NCI-H2196 (cell line): Measurements from ENCODE around the gene LRRC53.

Source experiments
- DNase-seq: peaks from one replicate; lab custom pipeline; 2025; ENCODE audit not compliant: unreplicated experiment; lab: John Stamatoyannopoulos, UW

Gene LRRC53, protein sequence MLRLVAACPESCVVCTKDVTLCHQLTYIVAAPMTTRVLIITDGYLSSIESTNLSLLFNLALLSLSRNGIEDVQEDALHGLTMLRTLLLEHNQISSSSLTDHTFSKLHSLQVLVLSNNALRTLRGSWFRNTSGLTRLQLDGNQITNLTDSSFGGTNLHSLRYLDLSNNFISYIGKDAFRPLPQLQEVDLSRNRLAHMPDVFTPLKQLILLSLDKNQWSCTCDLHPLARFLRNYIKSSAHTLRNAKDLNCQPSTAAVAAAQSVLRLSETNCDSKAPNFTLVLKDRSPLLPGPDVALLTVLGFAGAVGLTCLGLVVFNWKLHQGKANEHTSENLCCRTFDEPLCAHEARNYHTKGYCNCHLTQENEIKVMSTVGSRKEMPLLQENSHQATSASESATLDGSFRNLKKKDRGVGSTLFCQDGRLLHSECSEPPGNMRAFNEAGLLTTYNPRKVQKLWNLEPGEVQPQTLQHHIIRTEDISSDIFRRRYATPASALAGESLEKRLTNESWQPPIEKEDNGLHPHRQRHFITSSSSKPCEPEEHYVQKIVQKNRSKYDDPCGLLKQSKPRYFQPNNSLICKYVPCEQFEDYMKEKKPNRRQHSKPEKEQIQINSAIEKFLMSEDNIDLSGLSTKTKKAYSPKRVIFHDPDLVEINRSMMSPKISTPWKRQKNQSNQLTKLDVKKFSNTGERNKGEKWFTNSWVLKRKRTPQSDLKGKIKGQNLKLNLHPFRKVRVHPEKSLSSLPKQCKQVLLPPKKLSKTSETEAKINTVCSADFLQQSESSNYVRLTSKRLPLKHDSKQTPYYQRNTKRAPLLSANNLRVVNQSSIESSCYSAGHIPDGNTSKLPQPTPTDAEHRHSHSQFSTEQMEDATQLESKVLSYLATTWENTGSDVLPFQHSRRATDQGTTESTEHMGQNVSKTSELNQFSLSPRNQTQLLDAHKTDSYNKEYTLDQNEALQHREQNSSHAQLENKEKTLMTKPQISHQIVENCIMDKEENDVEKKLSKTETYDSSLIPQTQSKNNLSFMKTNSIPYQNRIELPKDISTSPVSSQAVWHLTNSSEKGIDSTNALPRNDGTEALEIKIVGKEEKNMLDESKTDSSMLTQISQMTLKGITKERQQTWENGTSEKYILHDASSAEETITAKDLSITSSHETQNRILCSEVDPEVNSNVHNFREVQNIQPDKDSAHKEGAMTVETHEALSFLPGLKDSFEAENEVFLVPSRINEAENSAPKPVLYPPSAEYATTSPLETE

DNA sequence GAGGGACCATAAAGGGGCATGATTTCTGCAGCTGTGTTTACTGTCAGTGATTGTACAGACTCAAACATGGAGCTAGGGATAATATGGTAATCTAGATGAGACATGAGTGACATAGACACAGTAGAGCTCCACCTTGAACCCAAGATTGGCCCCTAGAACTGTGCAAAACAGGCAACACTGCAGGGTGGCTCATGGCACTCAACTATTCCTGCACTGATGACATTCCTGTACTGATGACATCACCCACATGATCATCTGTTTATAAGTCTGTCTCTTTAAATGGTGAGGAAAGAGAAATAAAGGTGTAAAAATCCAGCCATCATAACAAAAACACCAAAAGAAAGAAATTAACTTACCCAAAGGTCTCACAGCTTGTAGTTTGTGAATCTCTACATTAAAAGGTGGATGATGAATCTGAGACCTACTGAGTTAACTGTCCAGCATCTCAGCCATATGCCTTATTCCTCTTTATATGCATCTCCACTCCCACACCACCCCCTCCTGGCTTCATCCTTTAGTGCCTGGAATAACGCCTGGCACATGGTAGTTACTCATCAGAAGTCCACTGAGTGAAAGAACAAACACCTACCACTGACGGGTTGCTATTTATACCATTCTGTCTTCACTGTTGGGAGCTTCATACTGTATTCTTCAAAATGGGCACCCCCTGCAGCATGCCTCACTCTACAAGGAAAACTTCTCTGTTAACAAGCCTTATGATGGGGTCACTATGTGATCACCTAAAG, at the start of gene LRRC53:
LRRC53 (minus strand) TSS at position 442 of the 746 bp plus-strand sequence. CDS start 29,262 bp downstream, outside the sequence.
- no peak for DNase-seq

DNA sequence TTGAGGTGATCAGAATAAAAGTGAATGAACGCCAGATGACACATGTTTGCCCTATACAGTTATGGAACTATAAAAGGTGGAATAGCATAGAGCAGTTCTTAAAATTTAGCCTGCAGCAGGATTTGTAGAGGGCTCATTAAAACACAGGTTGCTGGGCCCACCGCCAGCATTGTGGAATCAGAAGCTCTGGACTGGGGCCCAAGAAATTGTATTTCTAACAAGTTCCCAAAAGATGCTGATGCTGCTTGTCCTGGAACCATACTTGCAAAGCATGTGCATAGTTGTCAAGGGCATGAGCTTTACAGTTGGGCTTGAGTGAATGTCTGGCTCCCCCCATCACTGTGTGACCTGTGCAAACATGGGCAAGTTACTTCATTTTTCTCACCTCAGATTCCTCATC, 37.5 kb upstream of the LRRC53 start:
- DNase-seq: no peak

DNA sequence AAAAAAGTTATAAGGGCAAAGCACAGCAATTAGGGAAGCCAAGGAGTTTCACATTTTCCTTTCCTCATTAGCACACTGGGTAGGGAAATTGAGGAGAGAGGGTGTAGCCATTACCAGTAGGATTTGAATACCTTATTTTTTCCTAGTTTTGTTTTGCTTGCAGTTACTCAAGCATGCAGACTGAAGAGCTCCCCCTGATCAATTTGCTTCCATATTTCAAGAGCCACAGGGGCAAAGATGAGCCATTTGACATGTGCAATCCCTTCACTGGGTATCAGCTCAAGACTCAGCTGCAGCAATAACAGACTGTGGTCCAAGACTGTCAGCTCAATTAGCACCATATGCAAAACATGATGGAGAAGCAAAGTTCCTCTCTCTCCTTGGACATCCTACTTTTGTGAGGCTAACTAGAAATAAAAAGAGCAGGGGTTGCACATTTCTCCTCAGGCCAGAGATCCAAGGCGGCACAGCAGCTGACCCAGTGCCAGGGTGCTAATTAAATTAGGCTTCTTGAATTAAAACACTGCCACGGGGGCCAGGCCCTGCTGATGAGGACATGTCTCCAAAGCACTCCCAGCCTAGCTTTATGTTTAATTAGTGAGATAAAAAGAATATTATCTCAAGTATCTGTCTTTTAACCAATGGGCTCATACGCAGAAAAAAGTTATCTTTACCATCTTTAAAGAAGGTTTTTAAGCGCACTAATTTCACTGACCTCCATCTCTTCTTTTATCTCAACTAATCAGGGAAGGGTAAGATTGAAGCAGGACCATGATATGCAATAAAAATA, 36.7 kb upstream of the LRRC53 start:
- no peak for DNase-seq

DNA sequence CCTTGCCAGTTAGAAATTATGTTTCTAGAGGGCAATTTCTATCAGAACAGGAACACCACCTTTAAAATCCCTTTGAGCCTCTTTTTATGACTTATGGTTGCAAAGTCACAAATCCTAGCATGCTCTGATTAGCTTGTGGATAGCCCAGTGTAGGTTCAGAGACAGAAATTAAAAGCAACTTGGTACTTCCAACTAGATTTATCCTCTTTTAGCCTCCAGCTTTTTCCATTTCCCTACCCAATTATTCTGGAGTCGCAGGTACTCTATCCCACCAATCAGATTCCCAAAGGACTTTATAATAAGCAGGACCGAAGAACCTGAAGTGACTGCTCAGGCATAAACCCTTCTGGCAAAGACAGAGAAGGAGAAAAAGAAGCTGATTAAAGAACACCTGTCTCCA, 33.4 kb upstream of the LRRC53 start:
- DNase-seq: no peak

DNA sequence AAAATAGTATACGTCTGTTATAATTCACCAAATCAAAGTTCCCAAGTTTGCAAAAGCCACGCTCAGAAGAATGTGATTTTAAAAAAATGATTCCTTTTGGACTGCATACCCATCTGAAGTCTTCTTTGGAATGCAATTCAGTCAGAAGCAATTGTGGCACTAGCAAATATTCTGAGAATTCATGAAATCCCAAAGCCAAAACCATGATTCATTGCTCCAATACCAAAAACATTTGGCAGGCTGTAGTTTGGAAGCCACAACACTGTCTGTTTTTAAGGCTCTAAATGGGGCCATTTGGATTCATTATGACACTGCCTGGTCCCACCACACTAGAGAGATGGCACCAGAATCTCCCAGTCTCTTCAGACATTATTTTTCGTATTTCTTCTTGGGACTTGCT, 21.8 kb upstream of the LRRC53 start:
- no peak for DNase-seq

DNA sequence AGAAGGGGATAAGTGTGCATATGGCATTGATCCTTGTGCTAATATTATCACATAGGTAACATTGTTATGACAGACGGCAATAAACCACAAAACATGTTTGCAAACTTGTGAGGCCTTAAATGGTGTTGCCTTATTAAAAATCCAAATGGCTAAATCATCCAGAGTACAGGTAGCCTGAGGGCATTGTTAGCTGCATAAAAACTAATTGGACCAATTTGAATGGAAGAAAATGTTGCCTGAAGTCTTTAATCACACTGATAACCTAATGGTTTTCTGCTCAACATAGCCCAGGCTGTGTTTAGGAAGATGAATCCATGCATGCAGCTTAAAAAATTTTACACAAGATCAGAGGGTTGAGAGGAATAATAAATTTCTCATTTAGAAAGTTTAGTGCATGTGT, 19.4 kb upstream of the LRRC53 start:
- no peak for DNase-seq

DNA sequence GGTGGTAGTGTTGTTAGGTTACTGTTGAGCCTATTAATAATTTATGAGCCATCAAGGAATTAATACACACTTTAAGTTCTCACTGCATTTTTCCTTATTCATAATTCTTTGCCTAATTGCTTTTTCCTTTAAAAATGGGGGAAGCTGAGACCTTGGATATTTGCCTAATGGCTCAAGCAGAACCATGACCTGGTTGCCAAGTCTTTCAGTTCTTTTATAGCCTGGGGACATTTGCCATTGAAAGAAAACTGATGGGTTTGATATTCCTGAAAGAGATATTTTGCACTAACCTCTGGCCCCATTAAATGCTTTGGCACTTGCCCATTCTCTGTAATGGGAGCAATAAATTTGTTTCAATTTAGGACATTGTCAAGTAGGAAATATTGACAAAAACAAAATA, 18.5 kb upstream of the LRRC53 start:
- DNase-seq: no peak

DNA sequence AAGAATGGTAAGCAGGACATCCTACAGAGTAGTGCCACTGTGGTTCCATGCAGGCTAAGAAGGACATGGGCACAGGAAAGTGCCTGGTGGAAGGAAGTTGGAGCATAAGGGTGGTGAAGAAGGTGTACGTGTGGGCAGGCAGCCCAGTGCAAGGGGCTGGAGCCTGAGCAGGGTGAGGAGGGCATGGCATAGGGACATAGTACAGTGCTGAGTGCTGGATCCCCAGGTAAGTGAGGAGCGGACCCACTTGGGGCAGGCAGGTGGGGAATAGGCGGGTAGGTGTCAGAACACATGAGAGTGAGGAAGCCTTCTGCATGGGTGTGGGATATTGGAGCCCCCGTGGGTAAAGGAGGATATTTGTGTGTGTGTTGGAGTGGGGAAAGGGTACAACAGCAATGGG, 15.7 kb upstream of the LRRC53 start:
- DNase-seq: no peak

DNA sequence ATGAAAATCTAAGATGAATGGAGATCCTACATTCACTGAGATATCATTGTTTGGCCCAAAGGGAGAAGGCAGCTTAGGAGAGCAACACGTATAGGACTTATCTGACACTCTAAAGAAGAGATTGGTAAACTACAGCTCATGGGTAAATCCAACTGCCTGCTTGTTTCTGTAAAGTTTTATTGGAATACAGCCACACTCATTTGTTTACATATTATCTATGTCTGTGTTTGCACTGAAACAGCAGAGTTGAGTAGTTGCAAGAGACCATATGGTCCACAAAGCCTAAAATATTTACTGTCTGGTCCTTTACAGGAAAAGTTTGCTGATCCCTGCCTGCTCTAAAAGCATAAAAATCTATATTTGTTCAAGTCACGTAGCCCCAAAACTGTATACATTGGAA, 14.3 kb upstream of the LRRC53 start:
- DNase-seq: no peak

DNA sequence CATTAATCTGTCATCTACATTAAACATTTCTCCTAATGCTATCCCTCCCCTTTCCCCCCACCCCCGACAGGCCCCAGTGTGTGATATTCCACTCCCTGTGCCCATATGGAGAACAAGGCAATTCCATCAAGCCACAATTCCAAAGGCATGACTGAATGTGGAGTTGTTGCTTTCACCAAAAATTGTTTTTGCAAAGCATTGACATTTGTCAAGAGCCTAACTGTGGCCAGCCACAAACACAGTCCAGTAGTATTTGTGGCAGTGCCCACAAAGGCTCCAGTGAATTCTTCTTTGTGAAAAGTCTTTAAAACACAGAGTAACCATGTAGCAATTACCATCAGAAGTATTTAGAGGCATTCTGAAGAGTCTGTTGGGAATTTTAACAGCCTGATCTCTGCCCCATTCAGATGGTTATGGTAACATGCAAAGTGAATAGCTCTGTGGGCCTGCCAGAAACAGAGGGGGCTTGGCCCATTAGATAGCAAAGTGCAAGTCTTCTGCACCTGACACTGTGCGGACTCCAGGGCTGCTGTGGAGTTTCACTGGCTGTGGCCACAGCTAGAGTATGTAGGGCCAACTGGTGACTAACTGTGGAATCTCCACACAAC, 11.6 kb upstream of the LRRC53 start:
- no peak for DNase-seq

DNA sequence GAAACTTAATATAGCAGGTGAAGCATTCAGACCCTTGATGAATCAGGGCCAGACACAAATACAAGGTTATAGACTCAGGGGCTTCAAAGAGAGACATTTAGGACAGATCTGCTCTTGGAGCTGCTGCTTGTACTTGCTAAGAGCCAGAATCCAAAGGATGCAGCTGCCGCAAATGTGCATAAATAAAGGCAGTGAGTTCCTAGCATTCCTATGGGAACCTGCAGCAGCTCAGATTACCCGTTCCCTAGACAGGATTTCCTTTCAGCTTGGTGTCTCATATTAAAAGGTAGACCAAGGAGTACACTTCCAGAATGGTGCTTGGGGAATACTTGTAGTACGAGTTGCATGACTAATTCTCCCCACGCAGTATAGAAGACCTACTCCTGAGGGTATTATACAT, 9.7 kb upstream of the LRRC53 start:
- no peak for DNase-seq

DNA sequence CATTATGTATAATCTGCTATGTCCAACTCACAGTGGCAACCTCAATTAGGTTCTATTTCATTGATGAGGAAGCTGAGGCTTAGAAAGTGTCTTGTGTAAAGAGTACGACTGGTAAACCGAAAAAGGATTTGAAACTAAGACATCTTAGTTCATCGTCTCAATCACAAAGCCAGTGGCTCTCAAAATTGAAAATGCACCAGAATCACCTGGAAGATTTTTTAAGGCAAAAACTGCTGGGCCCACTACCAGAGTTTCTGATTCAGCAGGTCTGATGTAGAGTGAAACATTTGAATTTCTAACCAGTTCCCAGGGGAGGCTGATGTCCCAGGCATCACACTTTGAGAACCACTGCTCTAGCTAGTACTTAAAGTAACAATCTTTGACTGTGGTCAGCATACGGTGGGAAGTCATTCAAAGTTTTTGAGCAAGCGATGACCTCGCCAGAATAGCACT, 5.2 kb upstream of the LRRC53 start:
- DNase-seq: no peak

DNA sequence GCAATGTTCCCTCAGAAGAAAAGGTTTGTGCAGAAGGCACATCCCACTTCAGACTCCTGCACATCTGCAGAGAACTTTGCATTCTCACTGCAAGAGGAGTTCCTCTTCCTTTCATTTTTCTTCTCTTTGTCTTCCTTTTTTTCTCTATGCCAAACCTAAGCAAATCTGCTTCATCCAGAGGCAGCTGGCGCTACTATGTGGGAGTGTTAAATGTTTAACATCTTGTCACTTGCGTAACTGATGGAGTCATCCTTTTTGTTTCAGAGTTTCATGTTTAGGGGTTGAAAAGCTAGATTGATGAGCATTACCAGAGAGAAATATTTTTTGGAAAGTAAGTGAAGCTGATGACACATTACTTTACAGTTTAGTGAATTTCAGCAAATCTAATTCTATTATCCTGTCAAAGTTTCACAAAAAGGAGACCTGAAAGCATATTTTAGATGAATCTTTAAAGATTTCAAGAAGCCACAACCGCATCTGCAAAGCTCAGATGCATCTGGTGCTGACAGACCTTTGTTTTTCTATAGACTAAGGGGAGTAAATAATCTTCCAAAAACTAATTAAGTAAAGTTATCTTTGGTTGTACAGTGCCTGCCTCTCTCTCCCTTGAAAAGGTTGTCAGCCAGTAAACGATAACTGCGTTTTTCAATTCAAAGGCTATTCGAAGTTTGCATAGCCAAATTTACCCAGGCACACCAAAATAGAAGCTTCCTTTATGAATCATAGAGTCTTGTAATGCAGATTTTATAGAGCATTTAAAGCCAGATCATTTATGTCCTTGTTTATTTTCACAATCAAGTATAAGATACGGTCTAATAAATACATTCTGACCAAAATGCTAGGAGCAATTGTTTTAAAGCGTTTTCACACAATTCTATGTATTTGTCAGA, 1.2 kb upstream of the LRRC53 start:
- no peak for DNase-seq

DNA sequence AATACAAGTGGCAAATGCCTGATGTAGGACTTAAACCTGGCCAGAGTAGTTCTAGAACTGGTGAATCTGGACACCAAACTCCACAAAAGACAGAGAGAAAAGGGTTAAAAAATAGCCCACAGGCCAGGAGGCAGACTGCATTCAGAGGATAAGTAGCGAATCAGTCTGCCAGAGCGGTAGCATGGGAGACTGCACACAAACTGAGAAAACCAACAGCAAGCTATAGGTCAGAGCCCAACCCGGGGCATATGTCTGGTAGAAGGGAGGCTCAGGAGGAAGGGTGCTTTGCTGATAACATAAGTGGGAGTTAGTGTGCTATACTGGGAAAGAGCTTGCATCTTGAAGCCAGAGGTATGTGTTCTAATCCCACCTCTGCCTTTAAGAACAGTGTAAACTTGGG, 4.0 kb downstream of the LRRC53 start:
- DNase-seq: no peak

DNA sequence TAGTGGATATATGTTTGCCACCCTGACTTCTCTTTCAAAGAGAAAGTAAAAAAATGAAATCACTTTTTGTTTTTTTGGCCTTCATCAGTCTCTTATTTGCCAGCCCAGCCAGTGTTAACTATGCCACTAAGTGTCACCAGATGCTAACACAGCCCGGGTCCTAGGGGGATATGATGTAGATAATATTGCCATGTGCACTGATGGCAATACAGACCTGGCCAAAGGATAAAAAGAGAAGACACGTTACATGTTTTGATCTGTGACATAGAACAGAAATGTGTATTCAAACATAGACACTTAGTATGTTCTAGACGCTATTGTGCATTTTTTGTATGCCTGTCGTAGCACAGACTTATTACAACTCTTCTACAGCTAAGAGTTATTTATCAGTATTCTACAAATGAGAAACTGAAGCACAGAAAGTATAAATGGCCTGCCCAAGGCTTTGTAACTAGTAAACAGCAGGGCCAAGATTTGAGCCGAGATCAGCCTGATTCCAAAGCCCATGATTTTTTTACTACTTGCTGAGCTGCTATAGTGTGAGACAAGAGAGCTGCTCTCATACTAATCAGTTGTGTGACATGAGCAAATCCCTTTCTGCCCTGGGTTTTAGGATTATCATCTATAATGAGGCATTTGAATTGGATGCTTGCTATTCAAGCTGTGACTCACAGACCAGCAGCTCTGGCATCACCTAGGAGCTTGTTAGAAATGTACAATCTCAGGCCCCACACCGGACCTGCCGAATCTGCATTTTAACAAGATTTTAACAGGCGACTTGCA, 6.3 kb downstream of the LRRC53 start:
- no peak for DNase-seq

DNA sequence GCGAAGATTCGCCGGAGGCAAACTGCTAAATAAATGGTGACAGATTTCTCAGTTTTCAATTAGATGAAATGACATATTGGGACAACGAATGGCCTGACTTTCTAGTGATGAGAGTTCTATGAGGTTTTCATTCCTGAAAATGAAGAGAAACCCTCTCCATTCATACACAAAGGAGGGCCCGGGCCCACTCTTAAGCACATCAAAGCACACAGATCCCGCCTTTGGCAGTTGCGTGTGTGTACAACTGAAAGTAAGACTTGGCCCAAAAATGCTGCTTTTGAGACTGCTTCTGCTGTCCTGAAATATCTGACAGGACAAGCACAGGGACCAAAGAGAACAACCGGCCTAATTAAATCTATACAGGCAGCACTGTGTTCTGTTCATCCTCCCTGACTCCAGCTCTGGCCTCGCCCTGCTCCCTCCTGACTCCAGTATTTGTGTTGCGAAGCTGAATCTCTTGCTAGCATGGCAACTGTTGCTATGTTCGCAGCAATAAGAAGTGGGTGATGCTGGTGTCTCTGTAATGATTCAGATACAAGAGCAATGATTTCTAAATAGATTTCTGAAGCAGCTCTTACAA, 7.4 kb downstream of the LRRC53 start:
- DNase-seq: no peak
